Vagina (tissue), 2 donors: ENCODE data around the gene ZNF500. TPM values are rescaled to one million over a fixed set of nuclear protein-coding genes. Genes with fewer than 3 reads are reported as not detected.
A peak's percentile ranks its signal among the peaks of the same experiment; 100 is the strongest.

Experiments
- DNase-seq, 2 donors: peaks; one replicate each; pipeline ENCODE4 v3.0.0-alpha.2; 2017; ENCODE audit errors: extremely low spot score in 2 of 2
- H3K27ac ChIP-seq: fragments of 200-600 bp; sonication (generic); one replicate; pipeline ENCODE4 v1.5.1; 2019
- H3K27me3 ChIP-seq: fragments of 200-600 bp; sonication (generic); one replicate; pipeline ENCODE4 v1.5.1; 2019
- H3K36me3 ChIP-seq, 2 donors: fragments of 200-600 bp; sonication (generic); one replicate each; pipeline ENCODE4 v1.5.1; 2017 to 2019
- H3K4me1 ChIP-seq: fragments of 200-600 bp; sonication (generic); one replicate; pipeline ENCODE4 v1.5.1; 2019
- H3K4me3 ChIP-seq, 2 donors: fragments of 200-600 bp; sonication (generic); 1 replicate in 1 of 2; 2 replicates in 1 of 2; pipeline ENCODE4 v1.5.1; 2016 to 2019
- H3K9me3 ChIP-seq: fragments of 200-600 bp; sonication (generic); one replicate; pipeline ENCODE4 v1.5.1; 2019
- CTCF ChIP-seq, 3 experiments: fragments of 450-650 bp in 2 of 3; fragments of 200-600 bp in 1 of 3; sonication (generic) in 1 of 3; IDR thresholded peaks; one replicate each; pipeline ENCODE4 v1.5.1; 2017 to 2019; ENCODE audit warnings: antibody characterized with exemption in 3 of 3, mild to moderate bottlenecking in 2 of 3, moderate library complexity in 2 of 3
- POLR2A ChIP-seq, 2 donors: fragments of 450-650 bp; IDR thresholded peaks; one replicate each; pipeline ENCODE4 v1.6.1; 2017; ENCODE audit warnings: antibody characterized with exemption in 2 of 2, mild to moderate bottlenecking in 2 of 2, moderate library complexity in 2 of 2
- POLR2AphosphoS5 ChIP-seq, 2 donors: sonication (generic); formaldehyde crosslinking; IDR thresholded peaks; one replicate each; pipeline ENCODE4 v1.9.0; 2017; ENCODE audit warnings: antibody characterized with exemption in 2 of 2, mild to moderate bottlenecking in 2 of 2, low read depth in 1 of 2; ENCODE audit not compliant: insufficient read depth in 1 of 2
- intact Hi-C: fragments of 100-400 bp; cut with DNase I; formaldehyde crosslinking; loops from one replicate; pipeline ENCODE4 v1.15.1; 2023
- total RNA-seq: library from RNA; depleted of rRNA; stranded (reverse); fragments of >200 nt; gene quantifications from one replicate; pipeline ENCODE4 v1.2.3, GENCODE V29; 2016

Gene ZNF500
- total RNA-seq = 11.0 TPM

- Histone ChIP-seq H3K27ac (peak within 1 kb of the TSS; percentile 87), H3K4me3 (peak within 1 kb of the TSS; percentile 85 to 99), H3K36me3 (peaks cover 0 to 19% of the 10 kb centered on the region in 2 donors), H3K9me3 (no peaks in the 10 kb centered on the region), H3K4me1 (peaks cover 39% of the 10 kb centered on the region), H3K27me3 (no peaks in the 10 kb centered on the region)
- intact Hi-C loops = no loop called here
- no peak for TF ChIP-seq CTCF (IDR thresholded peaks at IDR 0.05)
- peak; percentile 84 to 88 for TF ChIP-seq POLR2AphosphoS5 (IDR thresholded peaks at IDR 0.05; ENCODE audit: insufficient read depth in 1 of 2, low read depth in 1 of 2)
- peak in 1 of 2 donors; percentile 96 for DNase-seq
These were observed at the start of gene ZNF500 for GRCh38 chr16:4766875-4767628. Gene ZNF500, minus strand, starts transcription at chr16:4767162. Its CDS starts 1,184 bp downstream, at chr16:4765978.

- H3K27me3 ChIP-seq = no peaks in the 10 kb centered on the region
- intact Hi-C loops = no loop called here
- no peak overlapping the region for H3K4me3 ChIP-seq
- no peak for DNase-seq
- H3K27ac ChIP-seq = no peak overlapping the region
- no peaks in the 10 kb centered on the region for H3K4me1 ChIP-seq
- no peaks in the 10 kb centered on the region for H3K9me3 ChIP-seq
- peaks cover 0 to 88% of the 10 kb centered on the region in 2 donors for H3K36me3 ChIP-seq
- TF ChIP-seq CTCF (IDR thresholded peaks at IDR 0.05) (no peak), POLR2A (IDR thresholded peaks at IDR 0.05) (no peak), POLR2AphosphoS5 (IDR thresholded peaks at IDR 0.05; ENCODE audit: insufficient read depth in 1 of 2, low read depth in 1 of 2) (no peak)
These were observed 47.7 kb upstream of the ZNF500 start for GRCh38 chr16:4814542-4815173.

- Histone ChIP-seq H3K9me3 (no peaks in the 10 kb centered on the region), H3K4me3 (no peak overlapping the region), H3K36me3 (peaks cover 0 to 90% of the 10 kb centered on the region in 2 donors), H3K4me1 (no peaks in the 10 kb centered on the region), H3K27ac (no peak overlapping the region), H3K27me3 (no peaks in the 10 kb centered on the region)
- TF ChIP-seq POLR2AphosphoS5 (IDR thresholded peaks at IDR 0.05; ENCODE audit: insufficient read depth in 1 of 2, low read depth in 1 of 2) = no peak
- TF ChIP-seq POLR2A (IDR thresholded peaks at IDR 0.05) = no peak
- TF ChIP-seq CTCF (IDR thresholded peaks at IDR 0.05) = no peak
- intact Hi-C loops = no loop called here
- no peak for DNase-seq
These were observed 47.1 kb upstream of the ZNF500 start for GRCh38 chr16:4814046-4814445.

GRCh38 chr16:4813251-4814003 lies 46.5 kb upstream of the ZNF500 start:
- H3K27ac ChIP-seq = no peak overlapping the region
- H3K9me3 ChIP-seq = no peaks in the 10 kb centered on the region
- no peak for DNase-seq
- no peak overlapping the region for H3K4me3 ChIP-seq
- intact Hi-C loops = no loop called here
- no peaks in the 10 kb centered on the region for H3K4me1 ChIP-seq
- no peaks in the 10 kb centered on the region for H3K27me3 ChIP-seq
- H3K36me3 ChIP-seq = peaks cover 0 to 86% of the 10 kb centered on the region in 2 donors
- TF ChIP-seq POLR2A (IDR thresholded peaks at IDR 0.05) = no peak
- no peak for TF ChIP-seq POLR2AphosphoS5 (IDR thresholded peaks at IDR 0.05; ENCODE audit: insufficient read depth in 1 of 2, low read depth in 1 of 2)
- no peak for TF ChIP-seq CTCF (IDR thresholded peaks at IDR 0.05)
